GM12878 (cell line): ENCODE results near the gene JTB. TPM values are rescaled to one million over a fixed set of nuclear protein-coding genes. Genes with fewer than 3 reads are reported as not detected.

Source experiments
- ATF3 ChIP-seq: IDR thresholded peaks from 2 replicates; pipeline ENCODE4 v1.6.1; 2011; ENCODE audit warnings: low read depth, mild to moderate bottlenecking, low read length, moderate library complexity, borderline replicate concordance; ENCODE audit errors: extremely low read depth
- CBFB ChIP-seq: IDR thresholded peaks from 2 replicates; pipeline ENCODE4 v1.6.1; 2016; ENCODE audit warnings: antibody characterized with exemption, low read depth
- CBX5 ChIP-seq: sonication (generic); IDR thresholded peaks from 2 replicates; pipeline ENCODE4 v1.6.1; 2016; ENCODE audit warnings: low read depth, moderate library complexity, mild to moderate bottlenecking, inconsistent platforms
- CEBPB ChIP-seq, 2 experiments: fragments of 150-350 bp in 1 of 2; IDR thresholded peaks; 2 replicates each; pipeline ENCODE4 v1.6.1; 2012 to 2014; ENCODE audit warnings: low read depth in 2 of 2, low read length in 2 of 2, borderline replicate concordance in 1 of 2, inconsistent platforms in 1 of 2
- CREM ChIP-seq: IDR thresholded peaks from 2 replicates; pipeline ENCODE4 v1.6.1; 2014; ENCODE audit warnings: antibody characterized with exemption, low read depth
- CUX1 ChIP-seq: IDR thresholded peaks from 2 replicates; pipeline ENCODE4 v1.6.1; 2012; ENCODE audit warnings: improper control_type of control experiment, low read depth, low read length; ENCODE audit not compliant: insufficient replicate concordance
- EGR1 ChIP-seq, 2 experiments: IDR thresholded peaks; 1 replicate in 1 of 2; 2 replicates in 1 of 2; pipeline ENCODE4 v1.6.1; 2011 to 2012; ENCODE audit warnings: low read depth in 2 of 2, low read length in 2 of 2, borderline replicate concordance in 1 of 2, mild to moderate bottlenecking in 1 of 2, moderate library complexity in 1 of 2
- ELK1 ChIP-seq: IDR thresholded peaks from 2 replicates; pipeline ENCODE4 v1.6.1; 2012; ENCODE audit warnings: low read depth, low read length, improper control_type of control experiment
- IKZF1 ChIP-seq: fragments of 450-650 bp; conservative IDR thresholded peaks from 2 replicates; pipeline ENCODE4 v1.6.1; 2017; ENCODE audit warnings: antibody characterized with exemption, mild to moderate bottlenecking
- LARP7 ChIP-seq: fragments of 450-650 bp; IDR thresholded peaks from 2 replicates; pipeline ENCODE4 v1.6.1; 2017; ENCODE audit warnings: mild to moderate bottlenecking
- MEF2B ChIP-seq: fragments of 450-650 bp; IDR thresholded peaks from 2 replicates; pipeline ENCODE4 v1.6.1; 2018; ENCODE audit warnings: mild to moderate bottlenecking, moderate library complexity; ENCODE audit not compliant: partially characterized antibody, poor library complexity, severe bottlenecking
- NFXL1 ChIP-seq: fragments of 450-650 bp; IDR thresholded peaks from 2 replicates; pipeline ENCODE4 v1.6.1; 2017; ENCODE audit warnings: antibody characterized with exemption, mild to moderate bottlenecking, borderline replicate concordance
- PAX5 ChIP-seq: IDR thresholded peaks from 2 replicates; pipeline ENCODE4 v1.6.1; 2011; ENCODE audit warnings: low read depth, low read length, borderline replicate concordance
- SMC3 ChIP-seq: IDR thresholded peaks from 2 replicates; pipeline ENCODE4 v1.6.1; 2011; ENCODE audit warnings: low read length, improper control_type of control experiment, borderline replicate concordance
- SPI1 ChIP-seq: IDR thresholded peaks from 2 replicates; pipeline ENCODE4 v1.6.1; 2011; ENCODE audit warnings: low read depth, mild to moderate bottlenecking, low read length, moderate library complexity, borderline replicate concordance; ENCODE audit not compliant: insufficient read depth
- SRF ChIP-seq, 2 experiments: IDR thresholded peaks; 2 replicates each; pipeline ENCODE4 v1.6.1; 2011; ENCODE audit warnings: low read depth in 2 of 2, low read length in 2 of 2, mild to moderate bottlenecking in 1 of 2, moderate library complexity in 1 of 2
- TARDBP ChIP-seq: IDR thresholded peaks from 2 replicates; pipeline ENCODE4 v1.6.1; 2016; ENCODE audit warnings: borderline replicate concordance
- TCF12 ChIP-seq: IDR thresholded peaks from 2 replicates; pipeline ENCODE4 v1.6.1; 2011; ENCODE audit warnings: low read depth, mild to moderate bottlenecking, low read length
- ZBTB33 ChIP-seq: fragments of 450-650 bp; IDR thresholded peaks from 2 replicates; pipeline ENCODE4 v1.6.1; 2017; ENCODE audit warnings: mild to moderate bottlenecking
- ZNF384 ChIP-seq: IDR thresholded peaks from 2 replicates; pipeline ENCODE4 v1.6.1; 2012; ENCODE audit warnings: low read depth, mild to moderate bottlenecking, low read length, improper control_type of control experiment, borderline replicate concordance
- ZZZ3 ChIP-seq: IDR thresholded peaks from 2 replicates; pipeline ENCODE4 v1.6.1; 2011; ENCODE audit warnings: low read depth; ENCODE audit not compliant: control insufficient read depth, insufficient read length
- polyA plus RNA-seq, 11 experiments: library from polyadenylated mRNA; depleted of rRNA in 4 of 11; unstranded in 6 of 11; stranded (reverse) in 5 of 11; fragments of >200 nt; fragmentation: Nextera tagmentation in 4 of 11; fragmentation: Illumina TruSeq in 1 of 11; extraction: Ambion mirVana in 4 of 11; extraction: Trizol in 1 of 11; gene quantifications; 1 replicate in 1 of 11; 2 replicates in 10 of 11; pipeline versions ENCODE4 v1.2.1 to v1.2.3, GENCODE V29; 2011 to 2016; ENCODE audit warnings: inconsistent platforms in 2 of 11, missing spikeins in 2 of 11, low read depth in 1 of 11
- total RNA-seq, 4 experiments: library from RNA; depleted of rRNA in 3 of 4; stranded (reverse); fragments of >200 nt in 3 of 4; fragmentation: Illumina TruSeq in 1 of 4; extraction: Trizol in 1 of 4; gene quantifications; 2 replicates each; pipeline versions ENCODE4 v1.2.1 to v1.2.3, GENCODE V29; 2013 to 2021

JTB gene
- total and polyA plus RNA-seq, 10 of the 15 experiments (the other 5 are each of a cell fraction or from before 2014, with no cell fraction given), result 25.0 to 298 (median 155) TPM

- TF ChIP-seq CUX1 (no peak), ATF3 (peak; percentile 59; the same call in 1 of the 2 replicates), LARP7 (no peak; the same call in none of the 2 replicates), CREM (peak; percentile 96), IKZF1 (peak; percentile 100), NFXL1 (no peak), TARDBP (peak; percentile 97), ZBTB33 (no peak; the same call in 1 of the 2 replicates), SRF (IDR thresholded peaks at IDR 0.05; ENCODE audit: low read depth in 2 of 2, low read length in 2 of 2) (no peak), MEF2B (no peak), TCF12 (no peak), CEBPB (IDR thresholded peaks at IDR 0.05; ENCODE audit: borderline replicate concordance in 1 of 2, low read depth in 2 of 2, low read length in 2 of 2) (no peak), CBFB (no peak), SMC3 (no peak), ZZZ3 (no peak), CBX5 (no peak), ZNF384 (no peak), EGR1 (IDR thresholded peaks at IDR 0.05; ENCODE audit: borderline replicate concordance in 1 of 2, low read depth in 2 of 2, low read length in 2 of 2) (peak in 1 of 2 experiments; percentile 76; a peak in 1 of 3 replicates), PAX5 (peak; percentile 44; the same call in 1 of the 2 replicates), ELK1 (peak; percentile 93), SPI1 (no peak)
Measured at GRCh38 chr1:153958111-153958960, 19.1 kb downstream of the JTB start, which contains the start of gene CRTC2 (continued).
